ENCODE results near the gene BANF2. TPM values are rescaled to one million over a fixed set of nuclear protein-coding genes. Genes with fewer than 3 reads are reported as not detected.

BANF2 gene
- total RNA-seq, 2 experiments from 2014 or later, result not detected

DNA sequence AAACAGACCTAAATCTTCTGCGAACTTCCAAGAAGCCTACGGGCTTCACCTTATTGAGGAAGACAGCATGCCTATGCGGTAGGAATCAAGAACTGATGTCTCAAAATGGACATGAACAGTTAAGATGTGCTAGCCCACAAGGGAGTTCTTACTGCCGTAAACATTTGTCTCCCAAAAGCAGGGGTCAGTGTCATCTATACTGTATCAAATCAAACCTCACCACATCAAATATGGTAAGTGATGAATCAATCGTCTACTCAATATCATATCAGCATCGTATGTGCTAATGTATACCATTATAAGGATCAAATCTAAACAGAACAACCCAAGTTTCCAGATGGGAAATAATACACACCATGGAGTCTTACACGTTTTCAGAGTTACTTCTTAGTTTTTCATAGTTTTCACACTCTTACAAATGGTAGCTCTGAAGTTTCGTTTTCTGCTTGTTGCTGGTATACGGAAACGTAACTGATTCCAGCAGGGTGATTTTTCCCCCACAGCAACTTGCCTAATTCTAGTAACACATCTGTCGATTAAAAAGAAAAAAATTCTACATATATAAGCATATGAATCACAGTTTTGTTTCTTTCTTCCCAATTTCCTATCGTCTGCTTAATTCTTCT lies 30.3 kb upstream of the BANF2 start:
- H3K4me1 Mint-ChIP-seq, result peaks cover 30% of the 10 kb centered on the region
- CTCF ChIA-PET, result no interaction called here
- H3K27me3 Mint-ChIP-seq, result no peaks in the 10 kb centered on the region
- no peak overlapping the region for H3K27ac Mint-ChIP-seq
- POLR2A ChIA-PET, result no interaction called here
- no peak for DNase-seq
- no peaks in the 10 kb centered on the region for H3K9me3 Mint-ChIP-seq
- H3K4me3 Mint-ChIP-seq, result peak overlapping the region; percentile 4
- peaks cover 51% of the 10 kb centered on the region for H3K36me3 Mint-ChIP-seq (ENCODE audit: low read depth)

DNA sequence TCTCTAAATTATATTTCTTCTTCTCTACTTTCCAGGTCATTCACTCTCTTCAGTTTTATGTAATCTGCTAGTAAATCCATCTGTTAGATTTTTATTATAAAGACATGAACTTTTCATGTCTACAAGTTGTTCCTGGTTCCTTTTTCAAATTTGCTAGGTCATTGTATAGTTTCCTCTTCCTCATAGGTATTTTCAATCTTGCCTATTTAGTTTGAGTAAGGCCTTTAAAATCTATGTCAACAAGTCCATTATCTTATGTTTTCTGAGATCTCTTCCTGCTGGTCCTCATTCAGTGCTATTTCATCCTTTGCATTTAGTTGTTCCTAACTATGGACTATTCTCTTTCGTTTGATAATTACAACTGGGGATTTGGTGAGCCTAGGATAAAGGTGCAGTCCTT lies 28.8 kb upstream of the BANF2 start:
- H3K36me3 Mint-ChIP-seq (ENCODE audit: low read depth), result peaks cover 57% of the 10 kb centered on the region
- no peak overlapping the region for H3K4me3 Mint-ChIP-seq
- no peaks in the 10 kb centered on the region for H3K27me3 Mint-ChIP-seq
- H3K4me1 Mint-ChIP-seq, result peaks cover 21% of the 10 kb centered on the region
- ChIA-PET POLR2A (no interaction called here), CTCF (no interaction called here)
- H3K9me3 Mint-ChIP-seq, result no peaks in the 10 kb centered on the region
- no peak overlapping the region for H3K27ac Mint-ChIP-seq
- DNase-seq, result no peak

DNA sequence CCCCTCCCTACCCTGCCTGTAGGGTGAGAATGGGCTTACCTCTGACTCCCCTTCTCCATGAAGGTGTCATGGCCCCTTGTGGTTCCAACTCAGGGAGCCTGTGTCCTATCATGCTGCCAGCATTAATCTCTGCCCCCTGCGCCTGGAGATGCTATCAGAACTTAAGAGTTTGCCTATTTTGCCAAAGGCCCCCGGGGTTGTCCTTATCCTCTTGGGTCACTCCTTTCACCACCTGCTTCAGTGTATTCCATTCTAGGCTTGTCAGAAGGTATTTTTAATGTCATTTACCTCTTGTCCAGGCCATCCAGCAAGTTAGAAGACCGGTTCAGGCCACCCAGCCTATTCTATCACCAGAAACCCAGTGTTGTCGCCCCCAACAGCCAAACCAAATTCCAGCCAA lies 28.2 kb upstream of the BANF2 start:
- H3K4me1 Mint-ChIP-seq, result peaks cover 17% of the 10 kb centered on the region
- POLR2A ChIA-PET, result no interaction called here
- no peaks in the 10 kb centered on the region for H3K9me3 Mint-ChIP-seq
- no peak overlapping the region for H3K4me3 Mint-ChIP-seq
- H3K27me3 Mint-ChIP-seq, result no peaks in the 10 kb centered on the region
- no peak overlapping the region for H3K27ac Mint-ChIP-seq
- CTCF ChIA-PET, result interaction anchor here (0.7 to 1.4 kb wide), 3 partner anchors 9 to 102 kb away, joined by 3 to 4 read pairs (median 4); partner anchors contain the start of genes DSTN and RRBP1
- H3K36me3 Mint-ChIP-seq (ENCODE audit: low read depth), result peaks cover 61% of the 10 kb centered on the region
- DNase-seq, result no peak

DNA sequence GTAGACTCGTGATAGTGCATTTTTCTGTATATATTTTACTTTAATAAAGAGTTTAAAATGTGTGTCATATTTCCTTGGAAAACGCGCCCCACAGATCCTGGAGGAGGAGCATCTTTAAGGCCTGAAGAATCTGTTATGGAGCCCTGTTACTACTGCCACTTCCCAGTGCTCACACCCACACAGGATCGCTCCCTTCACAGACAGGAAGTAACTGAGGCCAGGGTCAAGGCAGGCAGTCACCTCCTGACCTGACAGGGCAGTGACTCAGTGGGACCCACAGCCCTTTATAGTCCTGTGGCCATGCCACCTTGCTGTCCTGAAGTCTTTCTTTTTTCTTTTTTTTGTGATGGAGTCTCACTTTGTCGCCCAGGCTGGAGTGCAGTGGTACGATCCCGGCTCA lies 26.7 kb upstream of the BANF2 start:
- POLR2A ChIA-PET, result no interaction called here
- CTCF ChIA-PET, result interaction anchor here (1.2 kb wide), 1 partner anchor 9 kb away, joined by 6 read pairs; the partner anchor contains the start of gene RRBP1
- H3K27me3 Mint-ChIP-seq, result no peaks in the 10 kb centered on the region
- no peaks in the 10 kb centered on the region for H3K9me3 Mint-ChIP-seq
- H3K4me1 Mint-ChIP-seq, result peaks cover 18% of the 10 kb centered on the region
- DNase-seq, result no peak
- H3K36me3 Mint-ChIP-seq (ENCODE audit: low read depth), result peaks cover 66% of the 10 kb centered on the region
- H3K4me3 Mint-ChIP-seq, result no peak overlapping the region
- no peak overlapping the region for H3K27ac Mint-ChIP-seq

DNA sequence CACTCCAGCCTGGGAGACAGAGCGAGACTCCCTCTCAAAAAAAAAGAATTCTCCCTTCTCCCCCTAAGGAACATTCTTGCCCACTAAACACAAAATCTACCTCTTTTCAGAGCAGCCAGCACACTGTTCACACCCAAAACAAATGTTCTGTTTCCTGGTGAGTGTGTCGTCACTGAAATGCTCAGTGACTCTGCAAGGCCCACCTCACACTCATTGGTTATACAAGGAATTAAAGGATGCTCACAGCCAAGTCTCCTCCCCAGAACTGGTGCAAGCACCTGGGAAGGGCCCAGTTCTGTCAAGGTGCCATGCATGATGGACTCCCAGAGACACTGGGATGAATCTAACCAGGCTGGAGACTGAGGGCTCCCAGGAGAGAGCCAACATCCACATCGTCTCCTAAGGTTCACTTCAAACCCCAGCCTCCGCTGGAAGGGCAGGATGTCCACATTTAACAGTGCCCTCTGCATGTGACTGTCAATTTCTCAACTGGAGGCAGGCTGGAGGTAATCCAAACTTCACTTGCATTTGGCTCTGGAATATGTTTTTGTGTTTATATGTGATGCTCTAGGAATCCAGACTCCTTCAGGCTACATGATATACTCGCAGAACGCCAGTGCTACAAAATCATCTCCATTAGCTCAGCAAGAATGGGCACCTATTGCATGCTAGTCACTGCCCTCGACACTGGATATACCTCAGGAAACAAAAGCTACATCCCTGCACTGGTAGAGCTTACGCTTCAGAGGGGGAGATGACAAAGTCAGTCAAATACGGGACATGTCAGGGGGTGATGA lies 24.8 kb upstream of the BANF2 start:
- Mint-ChIP-seq H3K4me3 (no peak overlapping the region), H3K27ac (no peak overlapping the region), H3K27me3 (no peaks in the 10 kb centered on the region), H3K4me1 (peaks cover 35% of the 10 kb centered on the region), H3K36me3 (ENCODE audit: low read depth) (peaks cover 67% of the 10 kb centered on the region), H3K9me3 (no peaks in the 10 kb centered on the region)
- ChIA-PET POLR2A (interaction anchor here (0.6 kb wide), 1 partner anchor 10 kb away, joined by 3 read pairs; no protein-coding TSS in a partner anchor), CTCF (no interaction called here)
- no peak for DNase-seq

DNA sequence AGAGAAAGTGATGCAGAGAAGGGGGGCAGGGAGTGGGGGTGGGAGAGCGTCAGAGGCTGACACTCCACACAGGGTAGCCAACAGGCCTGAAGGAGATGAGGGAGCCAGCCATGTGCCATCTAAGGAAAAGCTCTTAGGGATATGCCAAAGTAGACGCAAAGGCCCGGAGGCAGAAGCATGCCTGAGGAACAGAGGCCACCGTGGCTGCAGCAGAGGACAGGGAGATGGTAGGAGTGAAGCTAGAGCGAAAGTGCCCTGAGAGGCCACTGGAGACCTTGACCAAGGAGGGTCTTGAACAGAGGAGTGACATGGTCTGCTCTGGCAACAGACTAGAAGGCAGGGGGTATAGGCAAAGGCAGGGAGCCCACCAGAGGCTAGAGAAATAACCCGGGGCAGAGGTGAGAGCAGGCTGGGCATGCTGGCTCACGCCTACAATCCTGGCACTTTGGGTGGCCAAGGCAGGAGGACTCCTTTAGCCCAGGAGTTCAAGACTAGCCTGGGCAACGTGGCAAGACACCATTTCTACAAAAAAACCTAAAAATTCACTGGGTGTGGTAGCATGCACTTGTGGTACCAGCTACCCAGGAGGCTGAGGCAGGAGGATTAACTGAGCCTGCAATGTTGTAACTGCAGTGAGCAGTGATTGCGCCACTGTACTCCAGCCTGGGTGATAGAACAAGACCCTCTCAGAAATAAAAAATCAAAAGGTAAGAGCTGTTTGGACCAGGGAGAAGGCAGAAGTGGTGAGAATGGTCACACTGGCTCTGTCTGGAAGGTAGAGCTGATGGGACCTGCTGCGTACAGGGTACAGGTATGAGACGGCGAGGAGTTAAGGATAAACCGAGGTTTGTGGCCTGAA lies 24.0 kb upstream of the BANF2 start:
- no peaks in the 10 kb centered on the region for H3K27me3 Mint-ChIP-seq
- H3K27ac Mint-ChIP-seq, result no peak overlapping the region
- POLR2A ChIA-PET, result interaction anchor here (0.6 to 1.3 kb wide), 2 partner anchors 10 to 11 kb away, joined by 3 to 7 read pairs; no protein-coding TSS in a partner anchor
- peaks cover 40% of the 10 kb centered on the region for H3K4me1 Mint-ChIP-seq
- H3K9me3 Mint-ChIP-seq, result no peaks in the 10 kb centered on the region
- peaks cover 65% of the 10 kb centered on the region for H3K36me3 Mint-ChIP-seq (ENCODE audit: low read depth)
- CTCF ChIA-PET, result interaction anchor here (0.8 kb wide), 1 partner anchor 263 kb away, joined by 3 read pairs; no protein-coding TSS in a partner anchor
- DNase-seq, result no peak
- H3K4me3 Mint-ChIP-seq, result no peak overlapping the region

DNA sequence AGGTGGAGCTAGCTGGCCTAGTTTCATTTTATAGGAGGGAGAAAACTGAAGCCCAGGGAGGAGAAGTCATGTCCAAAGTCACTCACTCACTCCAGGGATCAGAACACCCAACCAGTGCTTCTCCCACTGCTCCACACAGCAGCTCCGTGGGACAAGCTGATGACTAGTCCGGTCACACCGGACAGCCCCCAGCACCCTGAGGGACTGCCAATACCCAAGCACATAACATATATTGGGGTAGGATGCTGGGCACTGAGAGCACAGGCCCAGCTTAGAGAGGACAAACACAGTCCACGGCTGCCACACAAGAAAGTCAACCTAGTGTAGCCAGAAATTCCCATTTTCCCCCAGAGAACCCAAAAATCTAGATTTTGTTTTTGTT lies 23.4 kb upstream of the BANF2 start:
- Mint-ChIP-seq H3K27me3 (no peaks in the 10 kb centered on the region), H3K27ac (no peak overlapping the region), H3K4me1 (peaks cover 37% of the 10 kb centered on the region), H3K9me3 (no peaks in the 10 kb centered on the region), H3K36me3 (ENCODE audit: low read depth) (peaks cover 58% of the 10 kb centered on the region), H3K4me3 (no peak overlapping the region)
- ChIA-PET CTCF (interaction anchor here (0.8 kb wide), 1 partner anchor 262 kb away, joined by 3 read pairs; no protein-coding TSS in a partner anchor), POLR2A (interaction anchor here (1.3 kb wide), 1 partner anchor 10 kb away, joined by 7 read pairs; no protein-coding TSS in a partner anchor)
- no peak for DNase-seq

DNA sequence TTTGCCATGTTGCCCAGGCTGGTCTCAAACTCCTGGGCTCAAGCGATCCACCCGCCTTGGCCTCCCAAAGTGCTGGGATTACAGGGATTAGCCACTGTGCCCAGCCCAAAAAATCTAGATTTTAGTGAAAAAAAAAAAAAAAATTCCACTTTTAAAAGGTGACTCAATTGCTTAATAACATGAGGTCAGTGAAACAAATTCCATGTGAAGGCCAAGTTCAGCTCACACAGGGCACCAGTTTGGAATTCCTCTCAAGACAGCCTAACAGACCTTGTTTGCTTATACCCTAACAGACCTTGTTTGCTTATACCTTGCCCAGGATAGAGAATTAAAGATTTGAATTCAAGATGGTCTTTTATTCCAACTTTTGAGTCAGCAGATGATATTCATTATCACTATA lies 22.8 kb upstream of the BANF2 start:
- no peak overlapping the region for H3K4me3 Mint-ChIP-seq
- H3K27me3 Mint-ChIP-seq, result no peaks in the 10 kb centered on the region
- POLR2A ChIA-PET, result interaction anchor here (0.7 to 1.3 kb wide), 2 partner anchors 11 to 290 kb away, joined by 3 to 7 read pairs; no protein-coding TSS in a partner anchor
- no peak for DNase-seq
- CTCF ChIA-PET, result no interaction called here
- no peaks in the 10 kb centered on the region for H3K9me3 Mint-ChIP-seq
- H3K27ac Mint-ChIP-seq, result no peak overlapping the region
- peaks cover 37% of the 10 kb centered on the region for H3K4me1 Mint-ChIP-seq
- peaks cover 54% of the 10 kb centered on the region for H3K36me3 Mint-ChIP-seq (ENCODE audit: low read depth)

DNA sequence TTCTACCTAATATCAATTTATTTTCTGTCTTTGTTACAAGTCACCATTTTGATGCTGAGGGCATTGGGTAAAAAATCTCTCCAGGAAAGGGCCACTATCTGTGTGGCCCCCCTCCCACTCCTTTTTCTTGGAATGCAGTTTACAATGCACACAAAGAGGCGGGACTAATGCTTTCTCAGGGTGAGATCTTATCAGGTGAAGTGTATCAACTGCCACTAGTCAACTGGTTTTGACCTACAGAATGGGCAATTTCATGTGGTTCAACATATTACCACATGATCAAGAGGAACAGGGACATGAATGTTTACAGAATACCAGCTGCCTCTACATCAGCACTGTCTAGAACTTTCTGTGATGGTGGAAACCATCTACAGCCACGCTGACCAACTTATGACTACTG lies 21.5 kb upstream of the BANF2 start:
- Mint-ChIP-seq H3K9me3 (no peaks in the 10 kb centered on the region), H3K4me3 (no peak overlapping the region), H3K4me1 (peaks cover 43% of the 10 kb centered on the region), H3K36me3 (ENCODE audit: low read depth) (peaks cover 52% of the 10 kb centered on the region), H3K27ac (no peak overlapping the region), H3K27me3 (peaks cover 6% of the 10 kb centered on the region)
- DNase-seq, result no peak
- ChIA-PET POLR2A (interaction anchor here (0.9 to 1.3 kb wide), 3 partner anchors 14 to 287 kb away, joined by 3 read pairs; no protein-coding TSS in a partner anchor), CTCF (interaction anchor here (1.3 to 5.5 kb wide), 2 partner anchors 173 to 221 kb away, joined by 4 to 35 read pairs; no protein-coding TSS in a partner anchor)

DNA sequence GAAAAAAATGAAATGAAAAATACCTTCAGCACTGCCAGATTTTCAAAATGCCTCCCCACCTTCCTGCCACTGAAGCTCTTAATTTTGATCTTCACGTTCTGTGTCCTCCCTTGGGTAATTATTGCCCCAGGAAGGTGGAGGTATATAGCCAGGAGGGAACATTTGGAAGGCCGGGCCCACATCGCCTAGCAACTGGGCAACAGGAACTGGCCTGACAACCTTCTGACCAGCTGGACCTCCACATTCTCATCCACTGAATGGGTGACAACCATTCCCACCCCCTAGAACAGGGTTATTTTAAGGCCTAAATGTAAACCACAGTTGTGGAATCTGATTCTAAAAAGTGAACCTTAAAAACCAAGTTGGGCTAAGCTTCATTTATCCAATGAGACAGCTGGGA lies 20.9 kb upstream of the BANF2 start:
- H3K36me3 Mint-ChIP-seq (ENCODE audit: low read depth), result peaks cover 46% of the 10 kb centered on the region

DNA sequence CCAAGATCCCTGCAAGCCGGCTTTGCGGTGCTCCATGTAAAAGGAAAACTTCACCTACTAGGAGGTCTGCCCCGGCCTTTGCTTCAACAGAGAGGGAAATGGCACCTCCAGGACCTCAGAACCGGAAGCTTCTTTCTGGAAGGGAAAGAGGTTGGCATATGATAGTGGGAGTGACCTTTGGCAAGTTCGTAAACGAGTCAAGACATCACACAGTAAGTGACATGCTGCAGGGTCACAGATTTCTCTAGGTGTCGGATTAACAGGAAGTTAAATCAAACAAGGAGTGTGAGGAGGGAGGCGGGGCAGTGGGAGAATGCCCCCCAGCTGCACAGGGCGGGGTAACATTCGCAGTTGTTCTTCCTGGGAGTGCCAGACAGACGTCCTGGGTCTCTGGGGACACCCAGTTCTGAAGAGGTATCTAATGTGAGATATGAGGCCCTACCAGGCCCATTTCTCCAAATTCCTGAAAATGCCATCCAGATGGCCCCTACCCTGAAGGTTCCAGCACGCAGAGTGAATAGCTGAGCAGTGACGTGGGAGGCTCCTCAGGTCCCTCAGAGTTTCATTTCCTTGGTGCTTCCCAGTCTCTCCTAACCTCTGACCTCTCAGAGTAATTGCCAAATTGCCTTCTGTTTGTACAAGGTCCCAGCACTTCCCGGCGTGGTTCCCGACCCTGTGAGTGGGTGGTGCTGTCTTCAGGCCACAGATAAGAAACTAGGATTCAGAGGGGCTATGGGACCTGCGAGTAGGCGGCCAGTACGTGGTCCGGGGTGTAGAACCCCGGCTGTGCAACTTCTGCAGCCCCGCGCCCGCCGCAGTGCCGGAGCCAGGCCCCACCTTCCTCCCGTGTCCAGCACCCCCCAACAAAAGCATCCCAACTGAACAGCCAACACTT lies 19.6 kb upstream of the BANF2 start:
- Mint-ChIP-seq H3K4me3 (peak overlapping the region; percentile 75), H3K36me3 (ENCODE audit: low read depth) (peaks cover 42% of the 10 kb centered on the region), H3K9me3 (no peaks in the 10 kb centered on the region), H3K27me3 (peaks cover 22% of the 10 kb centered on the region), H3K4me1 (peaks cover 38% of the 10 kb centered on the region), H3K27ac (peak overlapping the region; percentile 65)
- no peak for DNase-seq
- ChIA-PET POLR2A (interaction anchor here (0.8 to 3.3 kb wide), 5 partner anchors 13 to 147 kb away, joined by 3 to 20 read pairs (median 3); partner anchors contain the start of gene DSTN), CTCF (interaction anchor here (0.7 to 5.5 kb wide), 6 partner anchors 8 to 258 kb away, joined by 3 to 35 read pairs (median 4); no protein-coding TSS in a partner anchor)

More for the DNA sequence above, 20.9 kb upstream of the BANF2 start:
- ChIA-PET POLR2A (interaction anchor here (0.9 to 1.3 kb wide), 3 partner anchors 14 to 286 kb away, joined by 3 read pairs; no protein-coding TSS in a partner anchor), CTCF (interaction anchor here (0.7 to 5.5 kb wide), 4 partner anchors 10 to 220 kb away, joined by 3 to 35 read pairs (median 4); partner anchors contain the start of gene DSTN)
- Mint-ChIP-seq H3K27me3 (peaks cover 9% of the 10 kb centered on the region), H3K9me3 (no peaks in the 10 kb centered on the region), H3K4me1 (peaks cover 41% of the 10 kb centered on the region), H3K4me3 (no peak overlapping the region), H3K27ac (no peak overlapping the region)
- DNase-seq, result no peak
